ENCODE data around the gene TNFAIP2.
"Not testable (repeated sequence)": the region's sequence is repeated elsewhere in the genome, so short reads cannot be mapped to it uniquely, and the experiment has no call there.

The TNFAIP2 gene

DNA sequence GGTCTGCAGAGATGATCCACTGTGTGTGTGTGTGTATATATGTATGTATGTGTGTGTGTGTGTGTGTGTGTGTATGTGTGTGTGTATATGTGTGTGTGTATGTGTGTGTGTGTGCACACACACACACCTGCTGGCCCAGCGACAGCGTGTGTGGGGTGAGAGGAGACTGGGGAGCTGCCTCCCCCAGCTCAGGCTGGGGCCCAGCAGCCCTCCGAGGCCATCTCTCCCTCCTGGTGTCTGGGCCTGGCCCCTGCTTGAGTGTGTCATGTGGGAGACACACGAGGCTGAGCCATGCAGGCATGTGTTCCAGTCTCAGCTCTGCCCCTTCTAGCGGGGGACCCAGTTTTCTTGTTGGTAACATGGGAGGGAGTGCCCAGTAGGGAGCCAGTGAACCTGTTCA is 10.0 kb upstream of the TNFAIP2 start:
- TF ChIP-seq, protein P1, sequence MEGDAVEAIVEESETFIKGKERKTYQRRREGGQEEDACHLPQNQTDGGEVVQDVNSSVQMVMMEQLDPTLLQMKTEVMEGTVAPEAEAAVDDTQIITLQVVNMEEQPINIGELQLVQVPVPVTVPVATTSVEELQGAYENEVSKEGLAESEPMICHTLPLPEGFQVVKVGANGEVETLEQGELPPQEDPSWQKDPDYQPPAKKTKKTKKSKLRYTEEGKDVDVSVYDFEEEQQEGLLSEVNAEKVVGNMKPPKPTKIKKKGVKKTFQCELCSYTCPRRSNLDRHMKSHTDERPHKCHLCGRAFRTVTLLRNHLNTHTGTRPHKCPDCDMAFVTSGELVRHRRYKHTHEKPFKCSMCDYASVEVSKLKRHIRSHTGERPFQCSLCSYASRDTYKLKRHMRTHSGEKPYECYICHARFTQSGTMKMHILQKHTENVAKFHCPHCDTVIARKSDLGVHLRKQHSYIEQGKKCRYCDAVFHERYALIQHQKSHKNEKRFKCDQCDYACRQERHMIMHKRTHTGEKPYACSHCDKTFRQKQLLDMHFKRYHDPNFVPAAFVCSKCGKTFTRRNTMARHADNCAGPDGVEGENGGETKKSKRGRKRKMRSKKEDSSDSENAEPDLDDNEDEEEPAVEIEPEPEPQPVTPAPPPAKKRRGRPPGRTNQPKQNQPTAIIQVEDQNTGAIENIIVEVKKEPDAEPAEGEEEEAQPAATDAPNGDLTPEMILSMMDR (conservative IDR thresholded peaks at IDR 0.05; ENCODE audit: low read depth, low read length): no peak
- no peaks in the 10 kb centered on the region for H3K27me3 ChIP-seq (ENCODE audit: insufficient read depth, low read depth)
- peaks cover 63% of the 10 kb centered on the region for H3K4me1 ChIP-seq (ENCODE audit: low read depth, poor library complexity, severe bottlenecking)
- H3K36me3 ChIP-seq (ENCODE audit: insufficient read depth): no peaks in the 10 kb centered on the region
- peak overlapping the region; percentile 83; the same call in 1 of the 2 replicates for H3K9ac ChIP-seq
- no peak overlapping the region for H3K4me3 ChIP-seq (IDR thresholded peaks at IDR 0.05; ENCODE audit: insufficient read depth, low read depth, low read length)
- peak overlapping the region; percentile 100; the same call in 1 of the 2 replicates for H3K4me2 ChIP-seq
- no peaks in the 10 kb centered on the region for H4K20me1 ChIP-seq (ENCODE audit: insufficient read depth)
- H3K27ac ChIP-seq: peak overlapping the region; percentile 99
- no peaks in the 10 kb centered on the region for H3K79me2 ChIP-seq (ENCODE audit: insufficient read depth, low read depth)
- H2AFZ ChIP-seq (ENCODE audit: low read depth): no peak overlapping the region

DNA sequence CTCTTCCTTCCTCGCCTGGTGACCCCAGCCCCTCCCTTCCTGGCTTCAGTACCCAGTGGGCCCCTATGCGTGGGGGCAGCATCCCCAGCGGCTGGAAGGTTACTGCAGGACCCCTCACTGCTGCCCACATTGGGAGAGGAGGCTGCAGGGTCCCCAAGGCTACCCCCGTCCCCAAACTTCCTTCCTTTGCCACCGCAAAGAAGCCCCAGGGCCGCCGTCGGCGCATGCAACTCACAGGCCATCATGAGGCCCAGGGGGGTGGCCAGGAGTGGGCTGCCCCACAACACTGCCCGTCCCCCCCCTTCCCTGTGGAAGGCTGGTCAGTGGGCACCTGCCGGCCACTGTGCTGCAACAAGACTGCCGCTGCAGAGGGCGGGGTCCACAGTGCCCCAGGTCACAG is 9.5 kb upstream of the TNFAIP2 start:
- Histone ChIP-seq H2AFZ (ENCODE audit: low read depth) (no peak overlapping the region), H3K79me2 (ENCODE audit: insufficient read depth, low read depth) (no peaks in the 10 kb centered on the region), H3K9ac (no peak overlapping the region), H3K27ac (peak overlapping the region; percentile 99; the same call in 1 of the 2 replicates), H3K4me2 (no peak overlapping the region), H3K4me3 (IDR thresholded peaks at IDR 0.05; ENCODE audit: insufficient read depth, low read depth, low read length) (no peak overlapping the region), H3K36me3 (ENCODE audit: insufficient read depth) (no peaks in the 10 kb centered on the region), H4K20me1 (ENCODE audit: insufficient read depth) (no peaks in the 10 kb centered on the region), H3K27me3 (ENCODE audit: insufficient read depth, low read depth) (no peaks in the 10 kb centered on the region), H3K4me1 (ENCODE audit: low read depth, poor library complexity, severe bottlenecking) (peaks cover 58% of the 10 kb centered on the region)
- TF ChIP-seq, protein P1 (conservative IDR thresholded peaks at IDR 0.05; ENCODE audit: low read depth, low read length): no peak

DNA sequence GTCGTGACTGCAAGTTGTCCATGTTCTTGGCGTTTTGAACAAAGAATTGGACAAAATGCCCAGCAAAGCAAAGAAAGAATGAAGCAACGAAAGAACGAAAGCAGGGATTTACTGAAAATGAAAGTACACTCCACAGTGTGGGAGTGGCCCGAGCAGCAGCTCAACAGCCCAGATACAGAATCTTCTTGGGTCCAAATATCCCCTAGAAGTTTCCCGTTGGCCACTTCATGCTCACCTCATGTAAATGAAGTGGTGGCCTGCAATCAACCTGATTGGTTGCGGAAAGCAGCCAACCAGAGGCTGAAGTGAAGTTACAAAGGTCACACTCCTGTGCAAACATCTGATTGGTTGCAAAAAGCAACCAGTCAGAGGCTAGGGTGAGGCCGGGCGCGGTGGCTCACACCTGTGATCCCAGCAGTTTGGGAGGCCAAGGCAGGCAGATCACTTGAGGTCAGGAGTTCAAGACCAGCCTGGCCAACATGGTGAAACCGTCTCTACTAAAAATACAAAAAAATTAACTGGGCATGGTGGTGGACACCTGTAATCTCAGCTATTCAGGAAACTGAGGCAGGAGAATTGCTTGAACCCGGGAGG is 8.1 kb upstream of the TNFAIP2 start:
- H2AFZ ChIP-seq (ENCODE audit: low read depth); H3K9ac ChIP-seq; H3K27me3 ChIP-seq (ENCODE audit: insufficient read depth, low read depth); H3K4me3 ChIP-seq (IDR thresholded peaks at IDR 0.05; ENCODE audit: insufficient read depth, low read depth, low read length); H4K20me1 ChIP-seq (ENCODE audit: insufficient read depth); H3K79me2 ChIP-seq (ENCODE audit: insufficient read depth, low read depth); H3K36me3 ChIP-seq (ENCODE audit: insufficient read depth): not testable (repeated sequence)
- peak overlapping the region; percentile 30; the same call in 1 of the 2 replicates for H3K27ac ChIP-seq
- peak overlapping the region; percentile 60; the same call in 1 of the 2 replicates for H3K4me2 ChIP-seq
- peaks cover 52% of the 10 kb centered on the region for H3K4me1 ChIP-seq (ENCODE audit: low read depth, poor library complexity, severe bottlenecking)

DNA sequence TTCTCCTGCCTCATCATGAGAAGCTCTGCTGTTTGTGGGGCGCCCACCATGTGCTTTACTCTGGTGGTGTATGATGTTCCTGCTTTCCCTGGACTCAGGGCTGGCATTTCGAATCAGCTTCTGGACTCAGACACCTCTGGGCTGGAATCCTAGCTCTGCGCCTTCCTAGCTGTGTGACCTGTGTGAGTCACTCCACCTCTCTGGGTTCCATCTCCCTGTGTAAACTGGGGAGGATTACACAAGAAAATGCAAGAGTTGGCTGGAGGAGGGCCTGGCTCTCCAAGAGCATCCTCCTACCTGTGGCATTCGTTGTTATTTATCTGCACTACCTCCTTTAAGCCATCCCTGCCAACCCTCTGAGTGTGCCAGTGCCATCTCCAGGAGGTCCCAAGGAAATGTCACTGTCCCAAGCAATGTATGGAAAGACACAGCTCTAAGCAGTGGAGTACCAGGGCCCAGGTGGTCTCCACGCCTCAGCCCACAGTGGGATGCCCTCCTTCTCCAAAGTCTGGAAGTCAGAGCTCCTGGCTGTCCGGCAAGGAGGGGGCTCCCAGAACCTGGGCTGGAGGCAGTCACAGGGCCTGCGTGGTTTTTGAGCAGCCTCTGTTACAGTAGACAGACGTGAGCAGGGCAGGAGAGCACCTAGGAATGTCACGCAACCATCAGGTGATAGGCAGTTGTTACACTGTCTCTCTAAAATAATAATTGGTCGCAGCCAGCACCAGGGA is 7.3 kb upstream of the TNFAIP2 start:
- Histone ChIP-seq H3K79me2 (ENCODE audit: insufficient read depth, low read depth) (no peaks in the 10 kb centered on the region), H2AFZ (ENCODE audit: low read depth) (no peak overlapping the region), H3K27me3 (ENCODE audit: insufficient read depth, low read depth) (no peaks in the 10 kb centered on the region), H3K4me1 (ENCODE audit: low read depth, poor library complexity, severe bottlenecking) (peaks cover 45% of the 10 kb centered on the region), H3K4me2 (no peak overlapping the region), H4K20me1 (ENCODE audit: insufficient read depth) (no peaks in the 10 kb centered on the region), H3K9ac (no peak overlapping the region), H3K27ac (no peak overlapping the region), H3K4me3 (IDR thresholded peaks at IDR 0.05; ENCODE audit: insufficient read depth, low read depth, low read length) (no peak overlapping the region), H3K36me3 (ENCODE audit: insufficient read depth) (no peaks in the 10 kb centered on the region)
- TF ChIP-seq, protein P1 (conservative IDR thresholded peaks at IDR 0.05; ENCODE audit: low read depth, low read length): no peak

DNA sequence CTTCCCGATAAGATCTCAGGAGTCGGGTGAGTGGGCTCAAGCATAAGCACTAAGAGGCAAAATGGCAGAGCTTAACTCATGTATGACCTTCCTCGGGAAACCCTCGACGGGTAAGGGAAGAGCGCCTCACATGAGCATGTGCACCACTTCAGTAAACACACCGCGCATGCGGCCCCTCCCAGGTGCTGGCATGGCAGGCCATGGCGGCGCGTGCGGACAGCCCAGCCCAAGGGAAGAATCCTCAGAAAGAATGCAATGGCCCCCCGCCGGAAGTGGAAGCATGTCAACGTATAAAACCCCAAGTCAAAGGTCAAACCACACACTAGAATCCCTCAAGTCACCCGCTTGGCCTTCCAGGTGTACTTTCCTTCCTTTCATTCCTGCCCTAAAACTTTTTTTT is 6.6 kb upstream of the TNFAIP2 start:
- Histone ChIP-seq H2AFZ (ENCODE audit: low read depth) (no peak overlapping the region), H3K4me1 (ENCODE audit: low read depth, poor library complexity, severe bottlenecking) (peaks cover 39% of the 10 kb centered on the region), H3K4me2 (no peak overlapping the region), H3K79me2 (ENCODE audit: insufficient read depth, low read depth) (no peaks in the 10 kb centered on the region), H4K20me1 (ENCODE audit: insufficient read depth) (no peaks in the 10 kb centered on the region), H3K9ac (no peak overlapping the region), H3K27me3 (ENCODE audit: insufficient read depth, low read depth) (no peaks in the 10 kb centered on the region), H3K27ac (no peak overlapping the region), H3K36me3 (ENCODE audit: insufficient read depth) (no peaks in the 10 kb centered on the region), H3K4me3 (IDR thresholded peaks at IDR 0.05; ENCODE audit: insufficient read depth, low read depth, low read length) (no peak overlapping the region)
- TF ChIP-seq, protein P1 (conservative IDR thresholded peaks at IDR 0.05; ENCODE audit: low read depth, low read length): no peak

DNA sequence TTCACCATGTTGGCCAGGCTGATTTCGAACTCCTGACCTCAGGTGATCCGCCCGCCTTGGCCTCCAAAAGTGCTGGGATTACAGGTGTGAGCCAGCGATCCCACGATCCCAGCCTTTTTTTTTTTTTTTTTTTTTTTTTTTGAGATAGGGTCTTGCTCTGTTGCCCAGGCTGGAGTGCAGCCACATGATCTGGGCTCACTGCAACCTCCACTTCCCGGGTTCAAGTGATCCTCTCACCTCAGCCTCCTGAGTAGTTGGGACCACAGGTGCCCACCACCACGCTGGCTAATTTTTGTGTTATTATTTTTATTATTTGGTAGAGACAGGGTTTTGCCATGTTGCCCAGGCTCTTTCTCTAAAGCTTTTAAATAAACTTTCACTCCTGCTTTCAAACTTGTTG is 5.8 kb upstream of the TNFAIP2 start:
- not testable (repeated sequence) for H3K4me2 ChIP-seq; H3K9ac ChIP-seq; H3K79me2 ChIP-seq (ENCODE audit: insufficient read depth, low read depth); H3K4me3 ChIP-seq (IDR thresholded peaks at IDR 0.05; ENCODE audit: insufficient read depth, low read depth, low read length); H3K27me3 ChIP-seq (ENCODE audit: insufficient read depth, low read depth); H3K27ac ChIP-seq; H2AFZ ChIP-seq (ENCODE audit: low read depth); H4K20me1 ChIP-seq (ENCODE audit: insufficient read depth); H3K36me3 ChIP-seq (ENCODE audit: insufficient read depth)
- peaks cover 30% of the 10 kb centered on the region for H3K4me1 ChIP-seq (ENCODE audit: low read depth, poor library complexity, severe bottlenecking)

Data from KMS-11 (cell line).